ENCODE results near the gene VEZT.

DNA sequence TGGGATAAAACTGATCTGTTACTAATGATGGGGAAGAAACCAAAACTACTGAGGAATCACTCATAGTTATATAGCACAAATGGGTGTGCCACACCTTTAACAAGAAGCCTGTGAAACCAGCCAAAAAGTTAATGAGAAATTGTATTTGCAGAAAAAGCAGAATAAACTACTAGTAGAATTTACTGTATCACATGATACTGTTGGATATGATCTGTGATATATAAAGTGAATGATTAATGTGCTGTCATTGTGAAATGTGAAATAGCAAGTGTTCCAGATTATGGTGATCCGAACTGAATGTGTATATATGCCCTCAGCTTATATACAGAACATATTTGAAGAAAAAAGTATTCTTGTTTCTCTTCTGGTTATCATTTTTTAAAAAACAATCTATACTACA, 30.5 kb downstream of the VEZT start:
- TF ChIP-seq POLR2A (IDR thresholded peaks at IDR 0.05; ENCODE audit: low read depth) = no peak
- TF ChIP-seq, protein P1, sequence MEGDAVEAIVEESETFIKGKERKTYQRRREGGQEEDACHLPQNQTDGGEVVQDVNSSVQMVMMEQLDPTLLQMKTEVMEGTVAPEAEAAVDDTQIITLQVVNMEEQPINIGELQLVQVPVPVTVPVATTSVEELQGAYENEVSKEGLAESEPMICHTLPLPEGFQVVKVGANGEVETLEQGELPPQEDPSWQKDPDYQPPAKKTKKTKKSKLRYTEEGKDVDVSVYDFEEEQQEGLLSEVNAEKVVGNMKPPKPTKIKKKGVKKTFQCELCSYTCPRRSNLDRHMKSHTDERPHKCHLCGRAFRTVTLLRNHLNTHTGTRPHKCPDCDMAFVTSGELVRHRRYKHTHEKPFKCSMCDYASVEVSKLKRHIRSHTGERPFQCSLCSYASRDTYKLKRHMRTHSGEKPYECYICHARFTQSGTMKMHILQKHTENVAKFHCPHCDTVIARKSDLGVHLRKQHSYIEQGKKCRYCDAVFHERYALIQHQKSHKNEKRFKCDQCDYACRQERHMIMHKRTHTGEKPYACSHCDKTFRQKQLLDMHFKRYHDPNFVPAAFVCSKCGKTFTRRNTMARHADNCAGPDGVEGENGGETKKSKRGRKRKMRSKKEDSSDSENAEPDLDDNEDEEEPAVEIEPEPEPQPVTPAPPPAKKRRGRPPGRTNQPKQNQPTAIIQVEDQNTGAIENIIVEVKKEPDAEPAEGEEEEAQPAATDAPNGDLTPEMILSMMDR (IDR thresholded peaks at IDR 0.05) = no peak

Data from esophagus muscularis mucosa (tissue), 3 donors.